GM11168 (cell line): ENCODE results near the gene NEGR1.

Experiments used
- in situ Hi-C: fragments of 300-500 bp; cut with MboI; formaldehyde crosslinking; loops from one replicate; pipeline ENCODE4 v1.12.0; 2022; ENCODE audit warnings: low sequenced_read_pairs; ENCODE audit not compliant: unreplicated experiment

NEGR1 gene

GRCh38 chr1:71882226-71882625, 400.1 kb downstream of the NEGR1 start:
- in situ Hi-C loops = no loop called here

- in situ Hi-C loops = no loop called here
Observed at GRCh38 chr1:71881611-71882010, 400.7 kb downstream of the NEGR1 start.

- in situ Hi-C loops = no loop called here
Observed at GRCh38 chr1:71869326-71869725, 413.0 kb downstream of the NEGR1 start.

- in situ Hi-C loops = no loop called here
Observed at GRCh38 chr1:71862756-71863155, 419.6 kb downstream of the NEGR1 start.

- in situ Hi-C loops = no loop called here
Observed at GRCh38 chr1:71861022-71861421, 421.3 kb downstream of the NEGR1 start.

DNA sequence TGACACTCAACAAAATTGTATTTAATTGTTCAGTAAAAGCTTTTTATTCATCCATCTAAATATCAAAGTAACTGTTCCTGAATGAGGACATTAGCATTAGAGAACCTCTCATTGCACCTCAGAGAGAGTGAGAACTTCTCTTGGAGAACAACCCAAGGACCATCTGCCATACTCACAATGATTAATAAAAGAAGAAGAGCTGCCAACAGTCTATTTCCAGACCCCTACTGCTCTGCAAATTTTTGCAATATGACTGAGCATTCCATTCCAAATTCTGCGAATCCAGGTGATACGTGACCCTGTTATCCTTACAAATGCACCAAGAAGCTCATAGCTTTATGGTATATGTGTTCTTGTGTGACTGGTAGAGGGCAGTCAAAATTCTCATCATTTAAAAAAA, 422.5 kb downstream of the NEGR1 start:
- in situ Hi-C loops = no loop called here

DNA sequence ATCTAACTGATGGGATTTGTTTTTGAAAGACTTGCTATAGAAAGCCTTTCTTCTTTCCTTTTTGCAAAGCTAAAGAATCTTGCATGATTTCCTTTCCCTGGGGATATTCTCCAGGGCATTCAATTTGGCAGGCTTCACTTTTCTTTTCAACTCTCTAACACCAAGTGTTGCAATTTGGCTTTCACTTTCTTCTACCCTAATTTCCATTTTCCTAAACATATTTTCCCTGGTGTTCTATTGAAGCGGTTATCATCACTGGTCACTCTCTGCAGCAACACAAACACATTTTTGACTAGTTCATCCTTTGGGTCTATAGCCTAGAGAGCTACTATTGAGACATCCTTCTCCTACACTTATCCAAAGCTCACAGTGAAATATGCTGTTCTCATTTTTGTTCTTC, 424.5 kb downstream of the NEGR1 start:
- in situ Hi-C loops = no loop called here

GRCh38 chr1:71853360-71853759, 429.0 kb downstream of the NEGR1 start:
- in situ Hi-C loops = no loop called here

DNA sequence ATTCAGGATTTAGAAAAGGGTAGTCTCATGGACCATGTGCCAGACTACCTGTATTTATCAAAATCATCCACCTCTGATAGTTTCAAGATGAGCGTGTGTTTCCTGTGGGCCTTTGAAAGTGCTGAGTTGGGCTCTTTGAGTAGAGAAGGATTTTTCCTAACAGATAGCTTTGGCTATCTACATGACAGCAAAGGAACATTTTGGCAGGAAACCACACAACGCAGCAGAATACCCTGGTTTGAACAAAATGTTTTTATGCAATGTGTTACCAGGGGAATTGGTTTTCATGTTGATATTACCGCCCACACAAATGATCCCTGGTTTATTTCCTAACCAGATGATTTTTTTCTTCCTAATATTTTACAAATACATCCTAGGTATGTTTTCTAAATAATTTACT, 431.4 kb downstream of the NEGR1 start:
- in situ Hi-C loops = no loop called here

DNA sequence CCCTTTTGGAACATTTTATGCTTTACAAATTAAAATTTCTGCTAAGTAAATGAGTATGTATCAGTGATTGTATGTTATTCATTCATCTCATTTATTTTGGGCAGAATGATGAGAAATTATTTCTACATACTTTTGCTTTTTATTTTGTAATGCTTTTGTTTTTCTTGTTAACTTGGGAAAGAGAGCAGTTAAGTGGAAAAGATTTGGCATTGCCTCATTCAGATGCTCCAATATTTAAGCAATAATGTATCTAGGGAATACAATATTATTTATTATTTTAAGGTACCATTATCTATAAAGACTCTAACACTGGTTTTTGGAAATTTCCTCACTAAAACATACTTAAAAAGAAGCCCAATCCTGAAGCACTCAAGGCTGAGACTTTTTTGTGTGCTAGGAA, 431.8 kb downstream of the NEGR1 start:
- in situ Hi-C loops = no loop called here

DNA sequence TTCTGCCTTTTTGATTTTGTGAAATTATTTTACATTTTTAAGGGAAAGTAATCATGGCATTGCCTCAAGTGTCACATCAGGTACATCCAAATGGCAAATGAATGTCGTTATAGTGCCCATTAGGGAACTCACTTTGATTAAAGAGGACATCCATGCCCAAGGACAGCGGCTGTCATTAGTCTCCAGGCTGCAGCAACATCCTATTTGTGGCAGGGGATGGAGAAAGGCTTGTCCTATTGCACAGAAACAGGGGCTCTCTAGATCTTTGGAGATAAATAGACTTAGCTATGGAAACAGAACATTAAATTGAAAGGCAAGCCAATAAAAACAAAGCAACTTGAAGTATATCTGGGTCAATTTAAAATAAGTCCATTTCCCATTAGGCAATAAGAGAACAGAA, 439.3 kb downstream of the NEGR1 start:
- in situ Hi-C loops = no loop called here

DNA sequence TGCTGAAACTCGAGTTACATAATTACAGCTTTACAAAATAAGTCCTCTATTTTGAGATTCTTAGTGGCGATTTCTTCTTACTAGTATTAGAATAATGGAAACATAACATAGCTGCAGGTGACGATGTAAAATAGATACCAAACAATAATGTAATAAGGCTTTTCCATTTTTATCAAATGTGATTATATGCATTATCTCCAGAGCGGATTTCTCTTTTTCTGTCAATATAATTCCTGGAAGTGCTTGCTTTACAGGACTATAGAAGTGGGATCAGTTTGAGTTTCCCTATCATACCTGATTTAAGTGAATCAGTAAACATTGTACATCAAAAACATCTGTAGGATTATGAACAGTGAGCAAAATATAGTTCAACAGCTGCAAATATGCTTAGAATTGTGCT, 442.5 kb downstream of the NEGR1 start:
- in situ Hi-C loops = no loop called here

GRCh38 chr1:71836904-71837303, 445.4 kb downstream of the NEGR1 start:
- in situ Hi-C loops = no loop called here

DNA sequence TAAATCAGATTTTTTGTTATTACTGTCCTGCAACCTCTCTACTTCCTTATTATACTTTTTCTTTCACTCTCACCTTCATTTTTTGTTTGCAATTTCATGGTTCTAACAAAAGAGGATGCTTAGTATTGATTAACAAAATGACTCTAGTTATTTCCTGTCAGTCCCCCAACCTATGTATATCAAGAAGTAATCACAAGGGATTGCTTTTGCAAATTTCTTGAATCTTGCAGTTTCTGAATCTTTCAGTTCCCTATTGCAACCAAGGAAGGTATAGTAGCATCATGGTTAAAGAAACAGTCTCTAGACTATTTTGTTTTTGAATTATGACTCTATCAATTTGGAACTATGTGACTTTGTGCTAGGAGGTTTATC, 446.9 kb downstream of the NEGR1 start:
- in situ Hi-C loops = no loop called here

- in situ Hi-C loops = no loop called here
Observed at GRCh38 chr1:71834601-71835441, 447.5 kb downstream of the NEGR1 start.

- in situ Hi-C loops = no loop called here
Observed at GRCh38 chr1:71831646-71832045, 450.7 kb downstream of the NEGR1 start.

GRCh38 chr1:71829346-71829745, 453.0 kb downstream of the NEGR1 start:
- in situ Hi-C loops = no loop called here

- in situ Hi-C loops = no loop called here
Observed at GRCh38 chr1:71828431-71829012, 453.8 kb downstream of the NEGR1 start.

GRCh38 chr1:71823708-71824305, 458.5 kb downstream of the NEGR1 start:
- in situ Hi-C loops = no loop called here

DNA sequence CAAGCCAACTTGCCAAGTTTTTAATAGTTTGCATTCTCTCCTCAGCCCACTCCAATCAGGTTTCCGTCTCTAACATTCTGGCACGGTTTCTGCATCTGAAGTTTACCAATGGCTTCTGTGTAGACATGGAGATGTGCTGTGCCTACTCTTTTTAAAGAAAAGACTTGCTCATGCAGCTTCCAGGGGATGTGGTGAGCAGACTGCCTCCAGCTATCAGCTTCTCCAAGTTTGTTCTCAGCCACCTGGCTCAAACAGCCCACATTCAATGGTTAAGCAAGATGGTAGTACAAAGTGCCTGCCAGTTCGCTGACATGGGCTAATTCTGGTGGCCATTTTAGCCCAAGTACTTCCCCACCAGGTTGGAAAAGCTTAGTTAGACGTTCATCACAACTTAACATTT, 465.3 kb downstream of the NEGR1 start:
- in situ Hi-C loops = no loop called here

- in situ Hi-C loops = no loop called here
Observed at GRCh38 chr1:71809085-71809484, 473.3 kb downstream of the NEGR1 start.

DNA sequence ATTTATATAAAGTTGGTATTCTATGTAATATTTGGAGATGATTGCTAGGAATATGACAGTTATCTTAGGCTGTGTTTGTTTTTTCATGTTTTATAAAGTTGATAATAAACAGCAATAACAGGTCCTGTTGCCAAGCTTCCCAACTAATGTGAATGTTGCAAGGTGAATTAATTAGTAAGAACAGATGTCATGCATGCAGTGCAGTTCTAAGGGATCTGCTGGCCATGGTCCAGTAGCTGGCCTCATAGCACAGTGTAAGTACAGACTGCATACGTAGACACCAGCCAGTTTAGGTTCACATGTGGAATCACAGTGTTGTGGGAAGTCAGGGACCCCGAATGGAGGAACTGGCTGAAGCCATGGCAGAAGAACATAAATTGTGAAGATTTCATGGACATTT, 478.2 kb downstream of the NEGR1 start:
- in situ Hi-C loops = no loop called here
